HepG2 (cell line): ENCODE measurements around the gene TLE1. TPM values are rescaled to one million over a fixed set of nuclear protein-coding genes. Genes with fewer than 3 reads are reported as not detected.

Experiments
- AHDC1 ChIP-seq: sonication (generic); formaldehyde crosslinking; IDR thresholded peaks from 2 replicates; pipeline ENCODE4 v1.5.1; 2020; ENCODE audit warnings: mild to moderate bottlenecking, missing genetic modification reagents, borderline replicate concordance
- BHLHE40 ChIP-seq: IDR thresholded peaks from 2 replicates; pipeline ENCODE4 v1.6.1; 2011; ENCODE audit warnings: low read length, improper control_type of control experiment
- CC2D1A ChIP-seq: sonication (generic); formaldehyde crosslinking; IDR thresholded peaks from 2 replicates; pipeline ENCODE4 v1.8.1; 2023; ENCODE audit warnings: mild to moderate bottlenecking, missing genetic modification reagents
- FUBP1 ChIP-seq: sonication (generic); formaldehyde crosslinking; IDR thresholded peaks from 2 replicates; pipeline ENCODE4 v1.5.1; 2020; ENCODE audit warnings: missing genetic modification reagents, mild to moderate bottlenecking, borderline replicate concordance
- JARID2 ChIP-seq: sonication (generic); formaldehyde crosslinking; IDR thresholded peaks from 2 replicates; pipeline ENCODE4 v1.8.1; 2023; ENCODE audit warnings: missing genetic modification reagents, inconsistent platforms; ENCODE audit not compliant: insufficient replicate concordance
- KDM5B ChIP-seq: sonication (generic); formaldehyde crosslinking; IDR thresholded peaks from 2 replicates; pipeline ENCODE4 v1.4.0; 2020; ENCODE audit warnings: missing genetic modification reagents, mild to moderate bottlenecking, borderline replicate concordance
- NFYC ChIP-seq: IDR thresholded peaks from 2 replicates; pipeline ENCODE4 v1.6.1; 2016; ENCODE audit warnings: missing genetic modification reagents, missing compliant biosample characterization
- PTBP1 ChIP-seq: fragments of 200-400 bp; formaldehyde crosslinking; IDR thresholded peaks from 2 replicates; pipeline ENCODE4 v1.6.1; 2018; ENCODE audit warnings: low read length, low read depth; ENCODE audit not compliant: poor library complexity, severe bottlenecking
- SPEN ChIP-seq: sonication (generic); formaldehyde crosslinking; IDR thresholded peaks from 2 replicates; pipeline ENCODE4 v1.5.1; 2020; ENCODE audit warnings: low read depth, mild to moderate bottlenecking, missing genetic modification reagents
- SYNCRIP ChIP-seq: fragments of 200-400 bp; formaldehyde crosslinking; IDR thresholded peaks from 2 replicates; pipeline ENCODE4 v1.6.1; 2018; ENCODE audit warnings: mild to moderate bottlenecking, low read depth, low read length; ENCODE audit not compliant: insufficient read depth
- TP53 ChIP-seq: sonication (generic); formaldehyde crosslinking; conservative IDR thresholded peaks from 2 replicates; pipeline ENCODE4 v1.4.0; 2020; ENCODE audit warnings: missing genetic modification reagents
- ZNF251 ChIP-seq: sonication (generic); formaldehyde crosslinking; IDR thresholded peaks from 2 replicates; pipeline ENCODE4 v1.9.0; 2021; ENCODE audit warnings: mild to moderate bottlenecking, missing genetic modification reagents
- ZNF333 ChIP-seq: sonication (generic); formaldehyde crosslinking; IDR thresholded peaks from 2 replicates; pipeline ENCODE4 v1.4.0; 2020; ENCODE audit warnings: mild to moderate bottlenecking, missing genetic modification reagents, borderline replicate concordance
- ZNF552 ChIP-seq: sonication (generic); formaldehyde crosslinking; IDR thresholded peaks from 2 replicates; pipeline ENCODE4 v1.9.0; 2022; ENCODE audit warnings: missing genetic modification reagents, mild to moderate bottlenecking, borderline replicate concordance
- ZNF598 ChIP-seq: sonication (generic); formaldehyde crosslinking; IDR thresholded peaks from 2 replicates; pipeline ENCODE4 v1.5.1; 2020; ENCODE audit warnings: mild to moderate bottlenecking, missing genetic modification reagents, borderline replicate concordance
- polyA plus RNA-seq, 8 experiments: library from polyadenylated mRNA; depleted of rRNA in 3 of 8; stranded (reverse) in 7 of 8; unstranded in 1 of 8; fragments of >200 nt; fragmentation: Illumina TruSeq in 4 of 8; extraction: Trizol in 4 of 8; gene quantifications; 2 replicates each; pipeline versions ENCODE4 v1.2.1 to v1.2.3, GENCODE V29; 2011 to 2016; ENCODE audit warnings: low read depth in 4 of 8, missing spikeins in 1 of 8, mixed read lengths in 1 of 8; ENCODE audit not compliant: insufficient read depth in 1 of 8
- total RNA-seq, 5 experiments: library from RNA; depleted of rRNA; stranded (reverse); fragments of >200 nt; fragmentation: Illumina TruSeq; extraction: Trizol; gene quantifications; 2 replicates each; pipeline ENCODE4 v1.2.3, GENCODE V29; 2016; ENCODE audit warnings: low read depth in 1 of 5
- TF ChIP-seq, protein P1 (sequence below): sonication (generic); formaldehyde crosslinking; IDR thresholded peaks from 2 replicates; pipeline ENCODE4 v1.4.0; 2020; ENCODE audit warnings: missing genetic modification reagents, borderline replicate concordance

TLE1 gene
- total and polyA plus RNA-seq, 2 of the 13 experiments (the other 11 are each of a cell fraction or from before 2014, with no cell fraction given), result 35.9 to 109 TPM

GRCh38 chr9:81686614-81687520 is 2.5 kb downstream of the TLE1 start (continued):
- TF ChIP-seq, protein P1, sequence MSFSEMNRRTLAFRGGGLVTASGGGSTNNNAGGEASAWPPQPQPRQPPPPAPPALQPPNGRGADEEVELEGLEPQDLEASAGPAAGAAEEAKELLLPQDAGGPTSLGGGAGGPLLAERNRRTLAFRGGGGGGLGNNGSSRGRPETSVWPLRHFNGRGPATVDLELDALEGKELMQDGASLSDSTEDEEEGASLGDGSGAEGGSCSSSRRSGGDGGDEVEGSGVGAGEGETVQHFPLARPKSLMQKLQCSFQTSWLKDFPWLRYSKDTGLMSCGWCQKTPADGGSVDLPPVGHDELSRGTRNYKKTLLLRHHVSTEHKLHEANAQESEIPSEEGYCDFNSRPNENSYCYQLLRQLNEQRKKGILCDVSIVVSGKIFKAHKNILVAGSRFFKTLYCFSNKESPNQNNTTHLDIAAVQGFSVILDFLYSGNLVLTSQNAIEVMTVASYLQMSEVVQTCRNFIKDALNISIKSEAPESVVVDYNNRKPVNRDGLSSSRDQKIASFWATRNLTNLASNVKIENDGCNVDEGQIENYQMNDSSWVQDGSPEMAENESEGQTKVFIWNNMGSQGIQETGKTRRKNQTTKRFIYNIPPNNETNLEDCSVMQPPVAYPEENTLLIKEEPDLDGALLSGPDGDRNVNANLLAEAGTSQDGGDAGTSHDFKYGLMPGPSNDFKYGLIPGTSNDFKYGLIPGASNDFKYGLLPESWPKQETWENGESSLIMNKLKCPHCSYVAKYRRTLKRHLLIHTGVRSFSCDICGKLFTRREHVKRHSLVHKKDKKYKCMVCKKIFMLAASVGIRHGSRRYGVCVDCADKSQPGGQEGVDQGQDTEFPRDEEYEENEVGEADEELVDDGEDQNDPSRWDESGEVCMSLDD, result peak; percentile 72; the same call in 1 of the 2 replicates
- TF ChIP-seq ZNF598 (CRISPR knock-in tag) (peak; percentile 69; the same call in 1 of the 2 replicates), AHDC1 (CRISPR knock-in tag) (peak; percentile 98), ZNF251 (CRISPR knock-in tag) (no peak), ZNF552 (no peak), PTBP1 (no peak), TP53 (CRISPR knock-in tag) (no peak), FUBP1 (CRISPR knock-in tag) (0 out of 2 replicates have a peak, but pooled peaks have one; percentile 40), KDM5B (CRISPR knock-in tag) (no peak; the same call in 1 of the 2 replicates), SYNCRIP (no peak), BHLHE40 (no peak), NFYC (peak; percentile 75), SPEN (CRISPR knock-in tag) (peak; percentile 70; the same call in 1 of the 2 replicates), ZNF333 (CRISPR knock-in tag) (no peak; the same call in 1 of the 2 replicates), JARID2 (CRISPR knock-in tag) (no peak), CC2D1A (no peak)
